ENCODE data around the gene EIF2D. TPM values are rescaled to one million over a fixed set of nuclear protein-coding genes. Genes with fewer than 3 reads are reported as not detected.
A peak's percentile ranks its signal among the peaks of the same experiment; 100 is the strongest.

EIF2D gene
- total and polyA plus RNA-seq, 9 of the 15 experiments (the other 6 are each of a cell fraction or from before 2014, with no cell fraction given): 81.1 to 138 (median 93.9) TPM

DNA sequence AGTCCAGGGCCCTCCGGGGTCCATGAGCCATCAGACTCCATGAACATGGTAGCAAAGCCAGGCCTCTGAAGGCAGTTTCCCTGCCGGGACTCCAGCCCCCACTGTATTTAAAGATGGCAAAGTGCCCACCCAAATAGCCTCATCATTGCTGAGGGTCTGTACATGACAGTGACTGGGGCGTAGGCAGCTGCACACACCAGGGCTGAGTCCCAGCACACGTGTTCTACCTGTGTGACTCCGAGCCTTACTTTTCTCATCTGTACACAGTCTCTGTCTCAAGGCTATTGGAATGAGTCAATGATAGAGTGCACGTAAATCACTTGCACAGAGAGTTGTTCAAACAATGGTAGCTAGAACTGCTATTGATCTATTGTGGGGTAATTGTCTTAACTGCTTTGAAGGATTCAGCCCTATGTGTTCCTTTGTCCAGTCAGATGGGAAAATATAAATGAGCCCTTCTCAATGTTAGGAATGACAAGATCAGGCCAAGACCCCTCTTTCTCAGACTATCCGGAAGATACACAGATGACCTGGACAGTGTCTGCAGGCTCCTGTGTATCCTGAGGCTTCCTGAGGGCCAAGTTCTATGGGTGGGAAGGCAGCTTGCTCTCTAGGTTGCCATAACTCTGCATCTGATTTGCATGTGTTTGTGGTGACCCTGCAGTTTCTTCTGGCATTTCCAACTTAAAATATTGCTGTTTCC lies 56.1 kb downstream of the EIF2D start:
- ATAC-seq: no peak
- intact Hi-C loops (cut with micrococcal nuclease): no loop called here
- ChIA-PET POLR2A (interaction anchor here (0.5 to 2.7 kb wide), 12 partner anchors 7 to 1280 kb away, joined by 3 to 10 read pairs (median 4); partner anchors contain the start of genes DYRK3 and EIF2D), CTCF (ENCODE audit: low intra/inter-chr PET ratio) (interaction anchor here (0.8 kb wide), 1 partner anchor 67 kb away, joined by 3 read pairs; no protein-coding TSS in a partner anchor)
- Histone ChIP-seq H3K4me3 (no peak overlapping the region), H2AFZ (ENCODE audit: low read depth, low read length) (peak overlapping the region; percentile 72), H3K27me3 (ENCODE audit: control insufficient read depth in 2 of 2, insufficient read depth in 2 of 2, low read length in 2 of 2) (no peaks in the 10 kb centered on the region), H3K9me3 (replicated peaks; ENCODE audit: control insufficient read depth, insufficient read depth, low read depth, low read length) (no peaks in the 10 kb centered on the region), H4K20me1 (replicated peaks; ENCODE audit: control insufficient read depth, insufficient read depth, low read length) (no peaks in the 10 kb centered on the region), H3K9ac (ENCODE audit: insufficient read depth in 1 of 2, low read depth in 2 of 2, low read length in 2 of 2) (peak overlapping the region; percentile 1 to 91; a peak in 2 of 4 replicates), H3K4me2 (ENCODE audit: insufficient read depth, low read length) (peak overlapping the region; percentile 30), H3K36me3 (ENCODE audit: control insufficient read depth, insufficient read depth, low read length) (peaks cover 11% of the 10 kb centered on the region), H3K79me2 (ENCODE audit: control insufficient read depth, insufficient read depth, low read length) (peaks cover 41% of the 10 kb centered on the region), H3K4me1 (replicated peaks in 1 of 2; ENCODE audit: control insufficient read depth in 2 of 2, insufficient read depth in 2 of 2, low read length in 2 of 2) (peaks cover 45 to 73% of the 10 kb centered on the region in 2 experiments), H3K27ac (ENCODE audit: extremely low read depth, low read depth, low read length) (peak overlapping the region; percentile 81; the same call in 1 of the 3 replicates), H3K9me1 (ENCODE audit: control insufficient read depth, insufficient read depth, low read length) (no peaks in the 10 kb centered on the region)
- DNase-seq (ENCODE audit: extremely low read depth in 1 of 4, low spot score in 3 of 4): no peak
- WGBS (ENCODE audit: insufficient coverage, low coverage, missing lambda C conversion rate): 55% methylated on average over 7 of the region's 7 CpGs
- in situ Hi-C loops (cut with MboI): no loop called here
- BruUV-seq (replicated peaks): no TSS peak
- FAIRE-seq: no peak
- TF ChIP-seq MEIS2 (IDR thresholded peaks at IDR 0.05; ENCODE audit: partially characterized antibody): peak; percentile 52
- TF ChIP-seq, protein P1, sequence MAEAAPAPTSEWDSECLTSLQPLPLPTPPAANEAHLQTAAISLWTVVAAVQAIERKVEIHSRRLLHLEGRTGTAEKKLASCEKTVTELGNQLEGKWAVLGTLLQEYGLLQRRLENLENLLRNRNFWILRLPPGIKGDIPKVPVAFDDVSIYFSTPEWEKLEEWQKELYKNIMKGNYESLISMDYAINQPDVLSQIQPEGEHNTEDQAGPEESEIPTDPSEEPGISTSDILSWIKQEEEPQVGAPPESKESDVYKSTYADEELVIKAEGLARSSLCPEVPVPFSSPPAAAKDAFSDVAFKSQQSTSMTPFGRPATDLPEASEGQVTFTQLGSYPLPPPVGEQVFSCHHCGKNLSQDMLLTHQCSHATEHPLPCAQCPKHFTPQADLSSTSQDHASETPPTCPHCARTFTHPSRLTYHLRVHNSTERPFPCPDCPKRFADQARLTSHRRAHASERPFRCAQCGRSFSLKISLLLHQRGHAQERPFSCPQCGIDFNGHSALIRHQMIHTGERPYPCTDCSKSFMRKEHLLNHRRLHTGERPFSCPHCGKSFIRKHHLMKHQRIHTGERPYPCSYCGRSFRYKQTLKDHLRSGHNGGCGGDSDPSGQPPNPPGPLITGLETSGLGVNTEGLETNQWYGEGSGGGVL (CRISPR knock-in tag; IDR thresholded peaks at IDR 0.05): no peak
- TF ChIP-seq ZNF766 (CRISPR knock-in tag; conservative IDR thresholded peaks at IDR 0.05): 0 out of 2 replicates have a peak, but pooled peaks have one; percentile 5
- TF ChIP-seq, protein P2, sequence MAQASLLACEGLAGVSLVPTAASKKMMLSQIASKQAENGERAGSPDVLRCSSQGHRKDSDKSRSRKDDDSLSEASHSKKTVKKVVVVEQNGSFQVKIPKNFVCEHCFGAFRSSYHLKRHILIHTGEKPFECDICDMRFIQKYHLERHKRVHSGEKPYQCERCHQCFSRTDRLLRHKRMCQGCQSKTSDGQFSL (CRISPR knock-in tag; IDR thresholded peaks at IDR 0.05): peak; percentile 29; the same call in 1 of the 2 replicates
- TF ChIP-seq, protein P2 (tag; IDR thresholded peaks at IDR 0.05): no peak
- TF ChIP-seq XRCC3 (IDR thresholded peaks at IDR 0.05): no peak
- TF ChIP-seq GTF2E2 (tag; IDR thresholded peaks at IDR 0.05): no peak; the same call in 1 of the 2 replicates
- peak; percentile 24 for TF ChIP-seq CHD4 (IDR thresholded peaks at IDR 0.05; ENCODE audit: insufficient read depth, insufficient replicate concordance, low read depth, low read length, poor library complexity, severe bottlenecking)
- no peak for TF ChIP-seq TCFL5 (CRISPR knock-in tag; conservative IDR thresholded peaks at IDR 0.05)
- TF ChIP-seq NFYB (IDR thresholded peaks at IDR 0.05; ENCODE audit: extremely low read depth, insufficient read length): no peak
- TF ChIP-seq, protein P3, sequence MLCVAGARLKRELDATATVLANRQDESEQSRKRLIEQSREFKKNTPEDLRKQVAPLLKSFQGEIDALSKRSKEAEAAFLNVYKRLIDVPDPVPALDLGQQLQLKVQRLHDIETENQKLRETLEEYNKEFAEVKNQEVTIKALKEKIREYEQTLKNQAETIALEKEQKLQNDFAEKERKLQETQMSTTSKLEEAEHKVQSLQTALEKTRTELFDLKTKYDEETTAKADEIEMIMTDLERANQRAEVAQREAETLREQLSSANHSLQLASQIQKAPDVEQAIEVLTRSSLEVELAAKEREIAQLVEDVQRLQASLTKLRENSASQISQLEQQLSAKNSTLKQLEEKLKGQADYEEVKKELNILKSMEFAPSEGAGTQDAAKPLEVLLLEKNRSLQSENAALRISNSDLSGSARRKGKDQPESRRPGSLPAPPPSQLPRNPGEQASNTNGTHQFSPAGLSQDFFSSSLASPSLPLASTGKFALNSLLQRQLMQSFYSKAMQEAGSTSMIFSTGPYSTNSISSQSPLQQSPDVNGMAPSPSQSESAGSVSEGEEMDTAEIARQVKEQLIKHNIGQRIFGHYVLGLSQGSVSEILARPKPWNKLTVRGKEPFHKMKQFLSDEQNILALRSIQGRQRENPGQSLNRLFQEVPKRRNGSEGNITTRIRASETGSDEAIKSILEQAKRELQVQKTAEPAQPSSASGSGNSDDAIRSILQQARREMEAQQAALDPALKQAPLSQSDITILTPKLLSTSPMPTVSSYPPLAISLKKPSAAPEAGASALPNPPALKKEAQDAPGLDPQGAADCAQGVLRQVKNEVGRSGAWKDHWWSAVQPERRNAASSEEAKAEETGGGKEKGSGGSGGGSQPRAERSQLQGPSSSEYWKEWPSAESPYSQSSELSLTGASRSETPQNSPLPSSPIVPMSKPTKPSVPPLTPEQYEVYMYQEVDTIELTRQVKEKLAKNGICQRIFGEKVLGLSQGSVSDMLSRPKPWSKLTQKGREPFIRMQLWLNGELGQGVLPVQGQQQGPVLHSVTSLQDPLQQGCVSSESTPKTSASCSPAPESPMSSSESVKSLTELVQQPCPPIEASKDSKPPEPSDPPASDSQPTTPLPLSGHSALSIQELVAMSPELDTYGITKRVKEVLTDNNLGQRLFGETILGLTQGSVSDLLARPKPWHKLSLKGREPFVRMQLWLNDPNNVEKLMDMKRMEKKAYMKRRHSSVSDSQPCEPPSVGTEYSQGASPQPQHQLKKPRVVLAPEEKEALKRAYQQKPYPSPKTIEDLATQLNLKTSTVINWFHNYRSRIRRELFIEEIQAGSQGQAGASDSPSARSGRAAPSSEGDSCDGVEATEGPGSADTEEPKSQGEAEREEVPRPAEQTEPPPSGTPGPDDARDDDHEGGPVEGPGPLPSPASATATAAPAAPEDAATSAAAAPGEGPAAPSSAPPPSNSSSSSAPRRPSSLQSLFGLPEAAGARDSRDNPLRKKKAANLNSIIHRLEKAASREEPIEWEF (CRISPR knock-in tag; IDR thresholded peaks at IDR 0.05): peak; percentile 51; the same call in 1 of the 2 replicates
- TF ChIP-seq ZNF12 (CRISPR knock-in tag; IDR thresholded peaks at IDR 0.05): 0 out of 2 replicates have a peak, but pooled peaks have one; percentile 1
